DND-41 (cell line): ENCODE measurements around the gene SCRN1.

Source experiments
- EZH2 ChIP-seq: IDR thresholded peaks from 3 replicates; pipeline ENCODE4 v1.6.1; 2012; ENCODE audit warnings: borderline replicate concordance, low read depth, mild to moderate bottlenecking, moderate library complexity, low read length, inconsistent platforms; ENCODE audit not compliant: severe bottlenecking
- TF ChIP-seq, protein P1 (sequence below): IDR thresholded peaks from 2 replicates; pipeline ENCODE4 v1.5.1; 2012; ENCODE audit warnings: borderline replicate concordance, low read length, moderate library complexity, mild to moderate bottlenecking; ENCODE audit not compliant: poor library complexity, severe bottlenecking; ENCODE audit errors: extremely low read depth

DNA sequence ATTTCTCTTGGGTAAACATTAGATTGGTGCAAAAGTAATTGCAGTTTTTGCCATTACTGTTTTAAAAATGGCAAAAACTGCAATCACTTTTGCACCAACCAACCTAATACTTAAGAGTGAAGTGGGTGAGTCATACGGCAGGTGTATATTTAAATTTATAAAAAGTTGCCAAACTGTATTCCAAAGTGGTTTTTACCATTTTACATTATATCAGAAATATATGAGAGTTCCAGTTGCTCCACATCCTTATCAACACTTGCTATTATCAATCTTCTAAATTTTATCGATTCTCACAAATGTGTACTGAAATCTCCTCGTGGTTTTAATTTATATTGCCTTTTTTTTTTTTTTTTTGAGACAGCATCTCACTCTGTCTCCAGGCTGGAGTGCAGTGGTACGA, 3.5 kb upstream of the SCRN1 start:
- TF ChIP-seq, protein P1, sequence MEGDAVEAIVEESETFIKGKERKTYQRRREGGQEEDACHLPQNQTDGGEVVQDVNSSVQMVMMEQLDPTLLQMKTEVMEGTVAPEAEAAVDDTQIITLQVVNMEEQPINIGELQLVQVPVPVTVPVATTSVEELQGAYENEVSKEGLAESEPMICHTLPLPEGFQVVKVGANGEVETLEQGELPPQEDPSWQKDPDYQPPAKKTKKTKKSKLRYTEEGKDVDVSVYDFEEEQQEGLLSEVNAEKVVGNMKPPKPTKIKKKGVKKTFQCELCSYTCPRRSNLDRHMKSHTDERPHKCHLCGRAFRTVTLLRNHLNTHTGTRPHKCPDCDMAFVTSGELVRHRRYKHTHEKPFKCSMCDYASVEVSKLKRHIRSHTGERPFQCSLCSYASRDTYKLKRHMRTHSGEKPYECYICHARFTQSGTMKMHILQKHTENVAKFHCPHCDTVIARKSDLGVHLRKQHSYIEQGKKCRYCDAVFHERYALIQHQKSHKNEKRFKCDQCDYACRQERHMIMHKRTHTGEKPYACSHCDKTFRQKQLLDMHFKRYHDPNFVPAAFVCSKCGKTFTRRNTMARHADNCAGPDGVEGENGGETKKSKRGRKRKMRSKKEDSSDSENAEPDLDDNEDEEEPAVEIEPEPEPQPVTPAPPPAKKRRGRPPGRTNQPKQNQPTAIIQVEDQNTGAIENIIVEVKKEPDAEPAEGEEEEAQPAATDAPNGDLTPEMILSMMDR, result no peak
- no peak for TF ChIP-seq EZH2
